ENCODE measurements around the gene TWIST2. TPM values are rescaled to one million over a fixed set of nuclear protein-coding genes. Genes with fewer than 3 reads are reported as not detected.

Gene TWIST2
- total and polyA plus RNA-seq, 9 of the 15 experiments (the other 6 are each of a cell fraction or from before 2014, with no cell fraction given), result not detected

GRCh38 chr2:238912916-238913875 lies 65.3 kb downstream of the TWIST2 start (continued):
- TF ChIP-seq CHAMP1 (IDR thresholded peaks at IDR 0.05) (no peak), CBX2 (IDR thresholded peaks at IDR 0.05; ENCODE audit: insufficient read depth, low read length, poor library complexity, severe bottlenecking) (no peak), HSF4 (CRISPR knock-in tag; IDR thresholded peaks at IDR 0.05; ENCODE audit: borderline replicate concordance) (no peak), ZEB2 (IDR thresholded peaks at IDR 0.05) (no peak), TRIM28 (IDR thresholded peaks at IDR 0.05) (no peak), ZNF778 (CRISPR knock-in tag; IDR thresholded peaks at IDR 0.05) (no peak), RHOXF2B (CRISPR knock-in tag; conservative IDR thresholded peaks at IDR 0.05) (no peak)
- TF ChIP-seq, protein P1, sequence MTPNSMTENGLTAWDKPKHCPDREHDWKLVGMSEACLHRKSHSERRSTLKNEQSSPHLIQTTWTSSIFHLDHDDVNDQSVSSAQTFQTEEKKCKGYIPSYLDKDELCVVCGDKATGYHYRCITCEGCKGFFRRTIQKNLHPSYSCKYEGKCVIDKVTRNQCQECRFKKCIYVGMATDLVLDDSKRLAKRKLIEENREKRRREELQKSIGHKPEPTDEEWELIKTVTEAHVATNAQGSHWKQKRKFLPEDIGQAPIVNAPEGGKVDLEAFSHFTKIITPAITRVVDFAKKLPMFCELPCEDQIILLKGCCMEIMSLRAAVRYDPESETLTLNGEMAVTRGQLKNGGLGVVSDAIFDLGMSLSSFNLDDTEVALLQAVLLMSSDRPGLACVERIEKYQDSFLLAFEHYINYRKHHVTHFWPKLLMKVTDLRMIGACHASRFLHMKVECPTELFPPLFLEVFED (CRISPR knock-in tag; conservative IDR thresholded peaks at IDR 0.05), result no peak

Data from K562 (cell line).